ENCODE data around the gene PPA2.

PPA2 gene

GRCh38 chr4:105509714-105510113, 35.9 kb upstream of the PPA2 start:
- DNase-seq (ENCODE audit: low read depth in 1 of 2, low spot score in 1 of 2), result no peak
- Histone ChIP-seq H3K27me3 (ENCODE audit: insufficient read depth, poor library complexity, severe bottlenecking) (no peaks in the 10 kb centered on the region), H3K4me3 (replicated peaks; ENCODE audit: insufficient read depth, low read length) (no peak overlapping the region), H3K27ac (replicated peaks) (no peak overlapping the region)
- TF ChIP-seq REST (IDR thresholded peaks at IDR 0.05; ENCODE audit: insufficient replicate concordance, low read depth) (no peak), CTCF (IDR thresholded peaks at IDR 0.05; ENCODE audit: insufficient read depth, low read length) (no peak), SPI1 (IDR thresholded peaks at IDR 0.05; ENCODE audit: borderline replicate concordance, low read depth) (no peak), GABPA (IDR thresholded peaks at IDR 0.05; ENCODE audit: low read depth) (no peak), POLR2AphosphoS5 (IDR thresholded peaks at IDR 0.05; ENCODE audit: low read depth) (no peak)

- no peak overlapping the region for H3K27ac ChIP-seq (replicated peaks)
- no peak overlapping the region for H3K4me3 ChIP-seq (replicated peaks; ENCODE audit: insufficient read depth, low read length)
Measured at GRCh38 chr4:105509291-105509690, 35.4 kb upstream of the PPA2 start.

GRCh38 chr4:105504744-105505143, 30.9 kb upstream of the PPA2 start:
- DNase-seq (ENCODE audit: low read depth in 1 of 2, low spot score in 1 of 2), result no peak

More at GRCh38 chr4:105509291-105509690, 35.4 kb upstream of the PPA2 start:
- no peaks in the 10 kb centered on the region for H3K27me3 ChIP-seq (ENCODE audit: insufficient read depth, poor library complexity, severe bottlenecking)
- TF ChIP-seq POLR2AphosphoS5 (IDR thresholded peaks at IDR 0.05; ENCODE audit: low read depth), result no peak
- peak; percentile 83 for TF ChIP-seq SPI1 (IDR thresholded peaks at IDR 0.05; ENCODE audit: borderline replicate concordance, low read depth)
- DNase-seq (ENCODE audit: low read depth in 1 of 2, low spot score in 1 of 2), result no peak

More at GRCh38 chr4:105504744-105505143, 30.9 kb upstream of the PPA2 start:
- no peak overlapping the region for H3K4me3 ChIP-seq (replicated peaks; ENCODE audit: insufficient read depth, low read length)
- no peaks in the 10 kb centered on the region for H3K27me3 ChIP-seq (ENCODE audit: insufficient read depth, poor library complexity, severe bottlenecking)
- H3K27ac ChIP-seq (replicated peaks), result no peak overlapping the region
- TF ChIP-seq SPI1 (IDR thresholded peaks at IDR 0.05; ENCODE audit: borderline replicate concordance, low read depth), result no peak
- TF ChIP-seq POLR2AphosphoS5 (IDR thresholded peaks at IDR 0.05; ENCODE audit: low read depth), result no peak
- no peak for TF ChIP-seq REST (IDR thresholded peaks at IDR 0.05; ENCODE audit: insufficient replicate concordance, low read depth)
- TF ChIP-seq GABPA (IDR thresholded peaks at IDR 0.05; ENCODE audit: low read depth), result no peak
- no peak for TF ChIP-seq CTCF (IDR thresholded peaks at IDR 0.05; ENCODE audit: insufficient read depth, low read length)

Data from HL-60 (cell line).